PFSK-1 (cell line): ENCODE data around the gene SETD2.

ENCODE experiments used
- FOXP2 ChIP-seq: optimal IDR thresholded peaks from 2 replicates; pipeline ENCODE3; 2011; ENCODE audit warnings: borderline replicate concordance, control low read depth, inconsistent platforms; ENCODE audit not compliant: insufficient read depth; ENCODE audit errors: extremely low read length, extremely low read depth
- POLR2AphosphoS5 ChIP-seq: IDR thresholded peaks from 2 replicates; pipeline ENCODE4 v1.6.1; 2012; ENCODE audit warnings: low read depth, mild to moderate bottlenecking, control low read depth, low read length, moderate library complexity
- REST ChIP-seq, 2 experiments: IDR thresholded peaks; 2 replicates each; pipeline versions ENCODE4 v1.6.1 to v1.8.0; 2011 to 2012; ENCODE audit warnings: low read depth in 2 of 2, low read length in 2 of 2, control low read depth in 1 of 2, inconsistent platforms in 1 of 2, mild to moderate bottlenecking in 1 of 2, moderate library complexity in 1 of 2; ENCODE audit not compliant: insufficient read depth in 1 of 2
- SIN3A ChIP-seq: IDR thresholded peaks from 2 replicates; pipeline ENCODE4 v1.6.1; 2012; ENCODE audit warnings: mild to moderate bottlenecking, low read length, moderate library complexity, borderline replicate concordance; ENCODE audit not compliant: insufficient read depth
- TAF1 ChIP-seq: IDR thresholded peaks from 2 replicates; pipeline ENCODE4 v1.6.1; 2012; ENCODE audit warnings: low read length, control low read depth, borderline replicate concordance; ENCODE audit not compliant: insufficient read depth

Gene SETD2

GRCh38 chr3:47073685-47074084 is 90.2 kb downstream of the SETD2 start:
- no peak for TF ChIP-seq TAF1
- no peak for TF ChIP-seq POLR2AphosphoS5
- no peak for TF ChIP-seq FOXP2

- no peak for TF ChIP-seq REST (IDR thresholded peaks at IDR 0.05; ENCODE audit: insufficient read depth in 1 of 2, low read depth in 2 of 2, low read length in 2 of 2)
- TF ChIP-seq FOXP2, result no peak
- TF ChIP-seq TAF1, result no peak
- TF ChIP-seq POLR2AphosphoS5, result no peak
- no peak for TF ChIP-seq SIN3A
Observed at GRCh38 chr3:47070770-47071169, 93.1 kb downstream of the SETD2 start.

- TF ChIP-seq TAF1 (no peak), FOXP2 (no peak), POLR2AphosphoS5 (no peak)
Observed at GRCh38 chr3:47065681-47066080, 98.2 kb downstream of the SETD2 start.

GRCh38 chr3:47065058-47065457 is 98.9 kb downstream of the SETD2 start:
- TF ChIP-seq FOXP2, result no peak
- no peak for TF ChIP-seq POLR2AphosphoS5
- TF ChIP-seq REST (IDR thresholded peaks at IDR 0.05; ENCODE audit: insufficient read depth in 1 of 2, low read depth in 2 of 2, low read length in 2 of 2), result no peak
- no peak for TF ChIP-seq SIN3A
- TF ChIP-seq TAF1, result no peak

- TF ChIP-seq FOXP2, result no peak
Observed at GRCh38 chr3:47057212-47057671, 106.7 kb downstream of the SETD2 start.

GRCh38 chr3:47056705-47057104 is 107.2 kb downstream of the SETD2 start:
- TF ChIP-seq TAF1, result no peak
- no peak for TF ChIP-seq REST (IDR thresholded peaks at IDR 0.05; ENCODE audit: insufficient read depth in 1 of 2, low read depth in 2 of 2, low read length in 2 of 2)
- TF ChIP-seq POLR2AphosphoS5, result no peak
- TF ChIP-seq FOXP2, result no peak
- TF ChIP-seq SIN3A, result no peak

GRCh38 chr3:47054412-47054811 is 109.5 kb downstream of the SETD2 start:
- TF ChIP-seq SIN3A (no peak), POLR2AphosphoS5 (no peak), REST (IDR thresholded peaks at IDR 0.05; ENCODE audit: insufficient read depth in 1 of 2, low read depth in 2 of 2, low read length in 2 of 2) (no peak), FOXP2 (no peak), TAF1 (no peak)
